Stimulated activated CD4-positive, alpha-beta T cell treated with anti-CD3 and anti-CD28 coated beads, TNF-alpha, amount 100 ng/mL, for 48 hours (primary cell): ENCODE measurements around the gene PPIE.
"Not testable (repeated sequence)": the region's sequence is repeated elsewhere in the genome, so short reads cannot be mapped to it uniquely, and the experiment has no call there.

Experiments
- DNase-seq, 3 donors: peaks; one replicate each; pipeline ENCODE4 v3.0.0-alpha.2; 2020; ENCODE audit warnings: low read depth in 3 of 3

The PPIE gene

GRCh38 chr1:39777896-39778295 is 39.2 kb downstream of the PPIE start:
- DNase-seq: not testable (repeated sequence)

GRCh38 chr1:39778463-39779099 is 39.9 kb downstream of the PPIE start:
- not testable (repeated sequence) for DNase-seq

GRCh38 chr1:39779137-39779536 is 40.5 kb downstream of the PPIE start:
- DNase-seq: no peak

GRCh38 chr1:39779821-39780220 is 41.1 kb downstream of the PPIE start:
- no peak for DNase-seq

GRCh38 chr1:39781349-39781715 is 42.6 kb downstream of the PPIE start:
- DNase-seq: no peak

GRCh38 chr1:39782103-39782502 is 43.4 kb downstream of the PPIE start:
- no peak for DNase-seq

- not testable (repeated sequence) for DNase-seq
These were observed 44.0 kb downstream of the PPIE start for GRCh38 chr1:39782685-39783084.

GRCh38 chr1:39786303-39787107 is 47.8 kb downstream of the PPIE start:
- not testable (repeated sequence) for DNase-seq

- DNase-seq: not testable (repeated sequence)
These were observed 48.4 kb downstream of the PPIE start for GRCh38 chr1:39787108-39787375.

GRCh38 chr1:39787468-39787867 is 48.8 kb downstream of the PPIE start:
- no peak for DNase-seq

- DNase-seq: not testable (repeated sequence)
These were observed 49.3 kb downstream of the PPIE start for GRCh38 chr1:39787964-39788363.

GRCh38 chr1:39788426-39788757 is 49.7 kb downstream of the PPIE start:
- no peak for DNase-seq

GRCh38 chr1:39788758-39789570 is 50.3 kb downstream of the PPIE start, which contains the start of gene BMP8B:
Gene BMP8B (minus strand): TSS chr1:39788865. CDS start chr1:39788485, 380 bp downstream.
- peak in 1 of 3 donors; percentile 25 for DNase-seq

GRCh38 chr1:39789571-39790110 is 51.0 kb downstream of the PPIE start:
- DNase-seq: no peak

- no peak for DNase-seq
These were observed 53.2 kb downstream of the PPIE start for GRCh38 chr1:39791838-39792237.

- no peak for DNase-seq
These were observed 57.0 kb downstream of the PPIE start for GRCh38 chr1:39795651-39796050.

- DNase-seq: peak; percentile 69 to 85 (median 85)
These were observed 60.4 kb downstream of the PPIE start for GRCh38 chr1:39798859-39799769.

- DNase-seq: peak; percentile 43 to 66 (median 52)
These were observed 61.2 kb downstream of the PPIE start for GRCh38 chr1:39799770-39800470.

- no peak for DNase-seq
These were observed 61.8 kb downstream of the PPIE start for GRCh38 chr1:39800471-39800835.

GRCh38 chr1:39802496-39803260 is 64.0 kb downstream of the PPIE start:
- DNase-seq: no peak
